Stimulated activated CD8-positive, alpha-beta memory T cell treated with anti-CD3 and anti-CD28 coated beads, Interleukin-2, amount 100 ng/mL, for 1 hour (primary cell): ENCODE results near the gene OGFRL1.

Experiments
- DNase-seq, 2 donors: peaks; one replicate each; pipeline ENCODE4 v3.0.0-alpha.2; 2020; ENCODE audit warnings: low read depth in 2 of 2

The OGFRL1 gene

GRCh38 chr6:71333697-71334096 lies 45.1 kb downstream of the OGFRL1 start:
- DNase-seq = no peak

GRCh38 chr6:71334768-71335167 lies 46.2 kb downstream of the OGFRL1 start:
- no peak for DNase-seq

GRCh38 chr6:71335544-71335943 lies 46.9 kb downstream of the OGFRL1 start:
- no peak for DNase-seq

GRCh38 chr6:71336901-71337300 lies 48.3 kb downstream of the OGFRL1 start:
- no peak for DNase-seq

- DNase-seq = no peak
Measured at GRCh38 chr6:71338540-71339316, 50.1 kb downstream of the OGFRL1 start.

GRCh38 chr6:71342772-71343171 lies 54.2 kb downstream of the OGFRL1 start:
- DNase-seq = no peak

GRCh38 chr6:71345476-71346333 lies 57.1 kb downstream of the OGFRL1 start:
- DNase-seq = no peak

- no peak for DNase-seq
Measured at GRCh38 chr6:71346334-71346694, 57.7 kb downstream of the OGFRL1 start.

- no peak for DNase-seq
Measured at GRCh38 chr6:71347119-71347518, 58.5 kb downstream of the OGFRL1 start.

GRCh38 chr6:71349395-71349794 lies 60.8 kb downstream of the OGFRL1 start:
- DNase-seq = no peak

GRCh38 chr6:71349976-71350615 lies 61.5 kb downstream of the OGFRL1 start:
- DNase-seq = no peak

- DNase-seq = no peak
Measured at GRCh38 chr6:71351190-71351589, 62.6 kb downstream of the OGFRL1 start.
